Measurements from ENCODE around the gene RANBP3. TPM values are rescaled to one million over a fixed set of nuclear protein-coding genes. Genes with fewer than 3 reads are reported as not detected.

RANBP3 gene
- total RNA-seq, 1 experiment from 2014 or later, result 62.4 TPM

- ATAC-seq, result no peak
- Histone ChIP-seq H3K9ac (ENCODE audit: low read length) (no peak overlapping the region), H3K27ac (ENCODE audit: low read depth, low read length) (no peak overlapping the region), H3K27me3 (ENCODE audit: insufficient read depth, low read length) (no peaks in the 10 kb centered on the region), H3K4me3 (replicated peaks in 1 of 2; ENCODE audit: low read depth in 1 of 2, low read length in 2 of 2) (no peak overlapping the region), H3K9me2 (ENCODE audit: insufficient read depth) (no peaks in the 10 kb centered on the region), H3K79me2 (ENCODE audit: insufficient read depth, low read length) (peaks cover 100% of the 10 kb centered on the region), H4K20me1 (ENCODE audit: insufficient read depth) (peaks cover 5% of the 10 kb centered on the region; the same call in 1 of the 2 replicates), H3K4me2 (ENCODE audit: low read length) (no peak overlapping the region), H3K36me3 (ENCODE audit: control insufficient read depth in 1 of 2, insufficient read depth in 2 of 2, low read length in 2 of 2) (peaks cover 2 to 22% of the 10 kb centered on the region in 2 experiments; a peak in 3 of 4 replicates), H3K4me1 (ENCODE audit: control insufficient read depth in 1 of 2, insufficient read depth in 2 of 2, low read length in 2 of 2) (peaks cover 3 to 18% of the 10 kb centered on the region in 2 experiments), H3K9me3 (ENCODE audit: control insufficient read depth in 1 of 2, insufficient read depth in 1 of 2, low read depth in 1 of 2, low read length in 2 of 2) (no peaks in the 10 kb centered on the region), H2AFZ (ENCODE audit: low read depth, low read length, poor library complexity, severe bottlenecking) (no peak overlapping the region)
- ChIA-PET RAD21 (ENCODE audit: low non-redundant PET in 1 of 2, low total read pairs in 2 of 2, uncharacterized antibody in 2 of 2, unreplicated experiment in 2 of 2) (no interaction called here), POLR2A (no interaction called here), CTCF (no interaction called here)
- TF ChIP-seq ELF1 (IDR thresholded peaks at IDR 0.05; ENCODE audit: borderline replicate concordance, low read depth) (no peak), CTCF (IDR thresholded peaks at IDR 0.05 in 2 of 3, conservative IDR thresholded peaks at IDR 0.05 in 1 of 3; ENCODE audit: borderline replicate concordance in 1 of 3, insufficient read depth in 1 of 3, low read depth in 2 of 3, low read length in 2 of 3) (no peak), EGR1 (IDR thresholded peaks at IDR 0.05; ENCODE audit: low read depth) (no peak), ZNF274 (IDR thresholded peaks at IDR 0.05; ENCODE audit: low read depth, low read length) (no peak), SP1 (IDR thresholded peaks at IDR 0.05; ENCODE audit: low read depth) (no peak), ATF3 (IDR thresholded peaks at IDR 0.05) (no peak), JUND (IDR thresholded peaks at IDR 0.05) (no peak), TCF7L2 (IDR thresholded peaks at IDR 0.05; ENCODE audit: borderline replicate concordance, extremely low read depth, insufficient read depth, insufficient read length) (no peak), YY1 (IDR thresholded peaks at IDR 0.05; ENCODE audit: extremely low read depth, insufficient replicate concordance, low read depth, low read length) (no peak), CBX3 (IDR thresholded peaks at IDR 0.05; ENCODE audit: low read depth) (no peak), RAD21 (IDR thresholded peaks at IDR 0.05; ENCODE audit: low read depth) (no peak), POLR2AphosphoS5 (IDR thresholded peaks at IDR 0.05; ENCODE audit: low read depth, low read length) (no peak), ZFX (IDR thresholded peaks at IDR 0.05) (no peak), REST (IDR thresholded peaks at IDR 0.05; ENCODE audit: low read depth) (no peak), EZH2phosphoT487 (IDR thresholded peaks at IDR 0.05; ENCODE audit: borderline replicate concordance) (no peak), POLR2A (IDR thresholded peaks at IDR 0.05; ENCODE audit: borderline replicate concordance, extremely low read depth, insufficient read depth, insufficient read length) (no peak)
- no peak for DNase-seq (ENCODE audit: low read depth, low spot score)
- no TSS peak for BruUV-seq (replicated peaks)
- intact Hi-C loops (cut with micrococcal nuclease), result no loop called here
Measured at GRCh38 chr19:5972355-5972731, 5.6 kb downstream of the RANBP3 start.

Measured in HCT116 (cell line).